Measurements from ENCODE around the gene ZNF879. TPM values are rescaled to one million over a fixed set of nuclear protein-coding genes. Genes with fewer than 3 reads are reported as not detected.

ZNF879 gene
- total and polyA plus RNA-seq, 2 of the 13 experiments (the other 11 are each of a cell fraction or from before 2014, with no cell fraction given) = 0.83 to 2.8 TPM

DNA sequence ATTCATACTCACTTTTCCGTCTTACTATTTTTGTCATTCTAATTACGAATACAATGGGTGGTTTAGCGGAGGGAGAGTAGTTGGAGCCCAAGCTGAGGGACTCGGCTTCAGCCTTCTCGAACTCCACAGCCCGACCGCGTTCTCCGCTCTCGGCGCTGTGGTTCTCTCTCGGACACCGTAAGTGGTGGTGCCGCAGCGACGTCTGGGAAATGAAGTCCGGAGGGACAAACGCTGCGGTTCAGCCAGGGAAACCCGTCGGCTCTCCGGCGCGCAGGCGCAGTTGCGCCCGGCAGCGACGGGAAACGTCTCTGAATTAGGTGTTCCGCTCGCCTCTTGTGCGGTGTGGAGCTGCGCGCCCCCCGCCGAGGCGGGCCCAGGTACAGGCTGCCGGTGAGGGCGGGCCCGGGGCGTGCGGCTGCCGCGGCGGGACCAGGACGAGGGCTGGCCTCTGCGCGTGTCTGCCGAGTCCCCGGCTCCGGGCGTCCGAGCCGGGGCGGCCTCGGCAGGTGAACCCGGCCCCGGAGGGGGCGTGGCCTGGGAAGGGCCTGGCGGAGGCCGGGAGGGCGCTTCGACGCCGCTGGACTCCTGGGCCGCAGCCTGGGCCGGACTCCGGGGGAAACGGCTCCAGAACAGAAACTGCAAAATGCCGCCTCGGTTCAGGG lies at the start of gene ZNF879 (continued):
- TF ChIP-seq, protein P1, sequence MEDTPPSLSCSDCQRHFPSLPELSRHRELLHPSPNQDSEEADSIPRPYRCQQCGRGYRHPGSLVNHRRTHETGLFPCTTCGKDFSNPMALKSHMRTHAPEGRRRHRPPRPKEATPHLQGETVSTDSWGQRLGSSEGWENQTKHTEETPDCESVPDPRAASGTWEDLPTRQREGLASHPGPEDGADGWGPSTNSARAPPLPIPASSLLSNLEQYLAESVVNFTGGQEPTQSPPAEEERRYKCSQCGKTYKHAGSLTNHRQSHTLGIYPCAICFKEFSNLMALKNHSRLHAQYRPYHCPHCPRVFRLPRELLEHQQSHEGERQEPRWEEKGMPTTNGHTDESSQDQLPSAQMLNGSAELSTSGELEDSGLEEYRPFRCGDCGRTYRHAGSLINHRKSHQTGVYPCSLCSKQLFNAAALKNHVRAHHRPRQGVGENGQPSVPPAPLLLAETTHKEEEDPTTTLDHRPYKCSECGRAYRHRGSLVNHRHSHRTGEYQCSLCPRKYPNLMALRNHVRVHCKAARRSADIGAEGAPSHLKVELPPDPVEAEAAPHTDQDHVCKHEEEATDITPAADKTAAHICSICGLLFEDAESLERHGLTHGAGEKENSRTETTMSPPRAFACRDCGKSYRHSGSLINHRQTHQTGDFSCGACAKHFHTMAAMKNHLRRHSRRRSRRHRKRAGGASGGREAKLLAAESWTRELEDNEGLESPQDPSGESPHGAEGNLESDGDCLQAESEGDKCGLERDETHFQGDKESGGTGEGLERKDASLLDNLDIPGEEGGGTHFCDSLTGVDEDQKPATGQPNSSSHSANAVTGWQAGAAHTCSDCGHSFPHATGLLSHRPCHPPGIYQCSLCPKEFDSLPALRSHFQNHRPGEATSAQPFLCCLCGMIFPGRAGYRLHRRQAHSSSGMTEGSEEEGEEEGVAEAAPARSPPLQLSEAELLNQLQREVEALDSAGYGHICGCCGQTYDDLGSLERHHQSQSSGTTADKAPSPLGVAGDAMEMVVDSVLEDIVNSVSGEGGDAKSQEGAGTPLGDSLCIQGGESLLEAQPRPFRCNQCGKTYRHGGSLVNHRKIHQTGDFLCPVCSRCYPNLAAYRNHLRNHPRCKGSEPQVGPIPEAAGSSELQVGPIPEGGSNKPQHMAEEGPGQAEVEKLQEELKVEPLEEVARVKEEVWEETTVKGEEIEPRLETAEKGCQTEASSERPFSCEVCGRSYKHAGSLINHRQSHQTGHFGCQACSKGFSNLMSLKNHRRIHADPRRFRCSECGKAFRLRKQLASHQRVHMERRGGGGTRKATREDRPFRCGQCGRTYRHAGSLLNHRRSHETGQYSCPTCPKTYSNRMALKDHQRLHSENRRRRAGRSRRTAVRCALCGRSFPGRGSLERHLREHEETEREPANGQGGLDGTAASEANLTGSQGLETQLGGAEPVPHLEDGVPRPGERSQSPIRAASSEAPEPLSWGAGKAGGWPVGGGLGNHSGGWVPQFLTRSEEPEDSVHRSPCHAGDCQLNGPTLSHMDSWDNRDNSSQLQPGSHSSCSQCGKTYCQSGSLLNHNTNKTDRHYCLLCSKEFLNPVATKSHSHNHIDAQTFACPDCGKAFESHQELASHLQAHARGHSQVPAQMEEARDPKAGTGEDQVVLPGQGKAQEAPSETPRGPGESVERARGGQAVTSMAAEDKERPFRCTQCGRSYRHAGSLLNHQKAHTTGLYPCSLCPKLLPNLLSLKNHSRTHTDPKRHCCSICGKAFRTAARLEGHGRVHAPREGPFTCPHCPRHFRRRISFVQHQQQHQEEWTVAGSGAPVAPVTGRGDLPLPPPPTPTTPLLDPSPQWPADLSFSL (CRISPR knock-in tag; IDR thresholded peaks at IDR 0.05) = no peak
- no peak for TF ChIP-seq BHLHE40 (IDR thresholded peaks at IDR 0.05; ENCODE audit: low read length)
- no peak for TF ChIP-seq RELA (CRISPR knock-in tag; IDR thresholded peaks at IDR 0.05)
- no peak for TF ChIP-seq SMARCE1 (IDR thresholded peaks at IDR 0.05; ENCODE audit: borderline replicate concordance)
- no peak for TF ChIP-seq ZNF616 (CRISPR knock-in tag; IDR thresholded peaks at IDR 0.05; ENCODE audit: low read depth)
- peak in 1 of 2 experiments; percentile 22; a peak in 1 of 4 replicates for TF ChIP-seq KLF16 (CRISPR knock-in tag; IDR thresholded peaks at IDR 0.05)
- TF ChIP-seq, protein P2, sequence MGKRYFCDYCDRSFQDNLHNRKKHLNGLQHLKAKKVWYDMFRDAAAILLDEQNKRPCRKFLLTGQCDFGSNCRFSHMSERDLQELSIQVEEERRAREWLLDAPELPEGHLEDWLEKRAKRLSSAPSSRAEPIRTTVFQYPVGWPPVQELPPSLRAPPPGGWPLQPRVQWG (CRISPR knock-in tag; IDR thresholded peaks at IDR 0.05; ENCODE audit: borderline replicate concordance, low read depth) = no peak
- TF ChIP-seq ZNF326 (CRISPR knock-in tag; IDR thresholded peaks at IDR 0.05; ENCODE audit: borderline replicate concordance) = no peak
- TF ChIP-seq, protein P3, sequence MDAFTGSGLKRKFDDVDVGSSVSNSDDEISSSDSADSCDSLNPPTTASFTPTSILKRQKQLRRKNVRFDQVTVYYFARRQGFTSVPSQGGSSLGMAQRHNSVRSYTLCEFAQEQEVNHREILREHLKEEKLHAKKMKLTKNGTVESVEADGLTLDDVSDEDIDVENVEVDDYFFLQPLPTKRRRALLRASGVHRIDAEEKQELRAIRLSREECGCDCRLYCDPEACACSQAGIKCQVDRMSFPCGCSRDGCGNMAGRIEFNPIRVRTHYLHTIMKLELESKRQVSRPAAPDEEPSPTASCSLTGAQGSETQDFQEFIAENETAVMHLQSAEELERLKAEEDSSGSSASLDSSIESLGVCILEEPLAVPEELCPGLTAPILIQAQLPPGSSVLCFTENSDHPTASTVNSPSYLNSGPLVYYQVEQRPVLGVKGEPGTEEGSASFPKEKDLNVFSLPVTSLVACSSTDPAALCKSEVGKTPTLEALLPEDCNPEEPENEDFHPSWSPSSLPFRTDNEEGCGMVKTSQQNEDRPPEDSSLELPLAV (CRISPR knock-in tag; conservative IDR thresholded peaks at IDR 0.05; ENCODE audit: low read depth) = no peak
- TF ChIP-seq CHD2 (IDR thresholded peaks at IDR 0.05; ENCODE audit: low read depth, low read length) = no peak
- TF ChIP-seq, protein P4, sequence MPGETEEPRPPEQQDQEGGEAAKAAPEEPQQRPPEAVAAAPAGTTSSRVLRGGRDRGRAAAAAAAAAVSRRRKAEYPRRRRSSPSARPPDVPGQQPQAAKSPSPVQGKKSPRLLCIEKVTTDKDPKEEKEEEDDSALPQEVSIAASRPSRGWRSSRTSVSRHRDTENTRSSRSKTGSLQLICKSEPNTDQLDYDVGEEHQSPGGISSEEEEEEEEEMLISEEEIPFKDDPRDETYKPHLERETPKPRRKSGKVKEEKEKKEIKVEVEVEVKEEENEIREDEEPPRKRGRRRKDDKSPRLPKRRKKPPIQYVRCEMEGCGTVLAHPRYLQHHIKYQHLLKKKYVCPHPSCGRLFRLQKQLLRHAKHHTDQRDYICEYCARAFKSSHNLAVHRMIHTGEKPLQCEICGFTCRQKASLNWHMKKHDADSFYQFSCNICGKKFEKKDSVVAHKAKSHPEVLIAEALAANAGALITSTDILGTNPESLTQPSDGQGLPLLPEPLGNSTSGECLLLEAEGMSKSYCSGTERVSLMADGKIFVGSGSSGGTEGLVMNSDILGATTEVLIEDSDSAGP (CRISPR knock-in tag; IDR thresholded peaks at IDR 0.05; ENCODE audit: borderline replicate concordance) = peak; percentile 12; the same call in 1 of the 2 replicates
- TF ChIP-seq CENPX (CRISPR knock-in tag; IDR thresholded peaks at IDR 0.05) = no peak
- peak; percentile 90 for TF ChIP-seq RBFOX2 (IDR thresholded peaks at IDR 0.05; ENCODE audit: low read depth, low read length)
- TF ChIP-seq ZFP37 (CRISPR knock-in tag; IDR thresholded peaks at IDR 0.05; ENCODE audit: borderline replicate concordance) = no peak
